B cell (primary cell): ENCODE data around the gene DGKB.

Experiments used
- EZH2 ChIP-seq: IDR thresholded peaks from 2 replicates; pipeline ENCODE4 v1.6.1; 2012; ENCODE audit warnings: borderline replicate concordance, low read depth, mild to moderate bottlenecking, moderate library complexity, low read length; ENCODE audit not compliant: insufficient read depth, poor library complexity, severe bottlenecking
- TF ChIP-seq, protein P1 (sequence below): fragments of 200-600 bp; IDR thresholded peaks from one replicate; pipeline ENCODE4 v1.8.0; 2022; ENCODE audit warnings: antibody characterized with exemption, mild to moderate bottlenecking

DNA sequence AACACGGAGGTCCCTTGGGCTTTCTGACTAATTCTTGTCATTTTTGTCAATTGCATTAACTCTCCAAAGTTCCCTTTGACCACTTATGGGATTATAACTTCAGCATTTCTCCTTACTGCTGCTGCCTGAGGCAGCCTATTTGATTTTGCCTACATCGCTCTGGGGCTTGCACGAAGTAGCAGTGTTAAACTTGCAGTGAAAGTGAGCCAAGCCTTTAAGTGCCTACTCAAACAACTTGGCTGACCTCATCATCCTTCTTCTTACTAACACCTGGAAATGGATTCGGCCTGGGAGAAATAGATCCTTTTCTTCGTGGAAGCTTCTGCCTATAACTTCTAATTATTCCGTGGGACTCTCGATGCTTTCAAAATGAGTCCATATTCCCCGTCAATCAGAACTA is 76.6 kb downstream of the DGKB start:
- TF ChIP-seq, protein P1, sequence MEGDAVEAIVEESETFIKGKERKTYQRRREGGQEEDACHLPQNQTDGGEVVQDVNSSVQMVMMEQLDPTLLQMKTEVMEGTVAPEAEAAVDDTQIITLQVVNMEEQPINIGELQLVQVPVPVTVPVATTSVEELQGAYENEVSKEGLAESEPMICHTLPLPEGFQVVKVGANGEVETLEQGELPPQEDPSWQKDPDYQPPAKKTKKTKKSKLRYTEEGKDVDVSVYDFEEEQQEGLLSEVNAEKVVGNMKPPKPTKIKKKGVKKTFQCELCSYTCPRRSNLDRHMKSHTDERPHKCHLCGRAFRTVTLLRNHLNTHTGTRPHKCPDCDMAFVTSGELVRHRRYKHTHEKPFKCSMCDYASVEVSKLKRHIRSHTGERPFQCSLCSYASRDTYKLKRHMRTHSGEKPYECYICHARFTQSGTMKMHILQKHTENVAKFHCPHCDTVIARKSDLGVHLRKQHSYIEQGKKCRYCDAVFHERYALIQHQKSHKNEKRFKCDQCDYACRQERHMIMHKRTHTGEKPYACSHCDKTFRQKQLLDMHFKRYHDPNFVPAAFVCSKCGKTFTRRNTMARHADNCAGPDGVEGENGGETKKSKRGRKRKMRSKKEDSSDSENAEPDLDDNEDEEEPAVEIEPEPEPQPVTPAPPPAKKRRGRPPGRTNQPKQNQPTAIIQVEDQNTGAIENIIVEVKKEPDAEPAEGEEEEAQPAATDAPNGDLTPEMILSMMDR = no peak
- TF ChIP-seq EZH2 = no peak
